H9 (cell line): ENCODE results near the gene TLK2. TPM values are rescaled to one million over a fixed set of nuclear protein-coding genes. Genes with fewer than 3 reads are reported as not detected.
"Not testable (repeated sequence)": the region's sequence is repeated elsewhere in the genome, so short reads cannot be mapped to it uniquely, and the experiment has no call there.

Experiments
- DNase-seq: peaks from one replicate; pipeline ENCODE4 v3.0.0-alpha.2; 2017
- H2AFZ ChIP-seq: one replicate; pipeline ENCODE4 v1.6.1; 2013; ENCODE audit warnings: mild to moderate bottlenecking, low read length, control low read depth, moderate library complexity
- H2AK5ac ChIP-seq: 2 replicates; pipeline ENCODE4 v1.6.1; 2013; ENCODE audit warnings: low read length, control low read depth, mixed read lengths; ENCODE audit not compliant: insufficient read length
- H2BK120ac ChIP-seq: one replicate; pipeline ENCODE4 v1.6.1; 2013; ENCODE audit warnings: low read depth, mild to moderate bottlenecking, low read length, control low read depth, inconsistent platforms; ENCODE audit not compliant: poor library complexity, severe bottlenecking
- H2BK12ac ChIP-seq: 2 replicates; pipeline ENCODE4 v1.6.1; 2013; ENCODE audit warnings: low read length, control low read depth, mixed read lengths, low read depth; ENCODE audit not compliant: insufficient read length
- H2BK15ac ChIP-seq: 2 replicates; pipeline ENCODE4 v1.6.1; 2013; ENCODE audit warnings: low read depth, low read length, control low read depth
- H2BK20ac ChIP-seq: one replicate; pipeline ENCODE4 v1.6.1; 2013; ENCODE audit warnings: low read depth, mild to moderate bottlenecking, low read length, control low read depth, inconsistent platforms; ENCODE audit not compliant: poor library complexity, severe bottlenecking
- H2BK5ac ChIP-seq: 2 replicates; pipeline ENCODE4 v1.6.1; 2013; ENCODE audit warnings: low read length, control low read depth, mixed read lengths; ENCODE audit not compliant: insufficient read length
- H3K14ac ChIP-seq: 2 replicates; pipeline ENCODE4 v1.6.1; 2013; ENCODE audit warnings: low read length, control low read depth; ENCODE audit not compliant: insufficient read depth
- H3K18ac ChIP-seq: 2 replicates; pipeline ENCODE4 v1.6.1; 2013; ENCODE audit warnings: low read depth, mild to moderate bottlenecking, mixed read lengths, low read length, control low read depth; ENCODE audit not compliant: insufficient read length
- H3K23ac ChIP-seq: 2 replicates; pipeline ENCODE4 v1.6.1; 2013; ENCODE audit warnings: low read length, control low read depth, mixed read lengths, low read depth; ENCODE audit not compliant: insufficient read length
- H3K23me2 ChIP-seq: 2 replicates; pipeline ENCODE4 v1.6.1; 2013; ENCODE audit warnings: low read depth, mild to moderate bottlenecking, mixed read lengths, low read length, control low read depth; ENCODE audit not compliant: insufficient read length, poor library complexity, severe bottlenecking
- H3K27ac ChIP-seq: 2 replicates; pipeline ENCODE4 v1.5.1; 2013; ENCODE audit warnings: low read length, control low read depth, mixed read lengths, low read depth; ENCODE audit not compliant: insufficient read length
- H3K27me3 ChIP-seq: 2 replicates; pipeline ENCODE4 v1.6.1; 2013; ENCODE audit warnings: low read length, control low read depth, inconsistent platforms; ENCODE audit not compliant: insufficient read depth
- H3K4ac ChIP-seq: 2 replicates; pipeline ENCODE4 v1.6.1; 2013; ENCODE audit warnings: low read depth, mild to moderate bottlenecking, control low read depth, inconsistent platforms, low read length, moderate library complexity
- H3K4me1 ChIP-seq: 2 replicates; pipeline ENCODE4 v1.6.1; 2013; ENCODE audit warnings: low read length, control low read depth, inconsistent platforms; ENCODE audit not compliant: insufficient read depth
- H3K4me2 ChIP-seq: 2 replicates; pipeline ENCODE4 v1.6.1; 2013; ENCODE audit warnings: low read length, control low read depth, mixed read lengths; ENCODE audit not compliant: insufficient read length, insufficient read depth
- H3K56ac ChIP-seq: 2 replicates; pipeline ENCODE4 v1.6.1; 2013; ENCODE audit warnings: low read depth, mild to moderate bottlenecking, mixed read lengths, low read length, control low read depth; ENCODE audit not compliant: insufficient read length
- H3K79me1 ChIP-seq: 2 replicates; pipeline ENCODE4 v1.6.1; 2013; ENCODE audit warnings: low read depth, mild to moderate bottlenecking, moderate library complexity, low read length, control low read depth, inconsistent platforms; ENCODE audit not compliant: insufficient read depth, poor library complexity, severe bottlenecking
- H3K79me2 ChIP-seq: 2 replicates; pipeline ENCODE4 v1.6.1; 2013; ENCODE audit warnings: low read length, control low read depth, inconsistent platforms; ENCODE audit not compliant: insufficient read depth
- H3K9ac ChIP-seq: 2 replicates; pipeline ENCODE4 v1.6.1; 2013; ENCODE audit warnings: low read length, control low read depth, mixed read lengths; ENCODE audit not compliant: insufficient read length; ENCODE audit errors: extremely low read depth
- H3K9me3 ChIP-seq: one replicate; pipeline ENCODE4 v1.6.1; 2013; ENCODE audit warnings: low read depth, low read length, inconsistent platforms; ENCODE audit not compliant: control insufficient read depth
- H3T11ph ChIP-seq: one replicate; pipeline ENCODE4 v1.6.1; 2013; ENCODE audit warnings: mild to moderate bottlenecking, low read length, control low read depth, inconsistent platforms
- H4K20me1 ChIP-seq: one replicate; pipeline ENCODE4 v1.6.1; 2013; ENCODE audit not compliant: control insufficient read depth, insufficient read length, insufficient read depth
- H4K5ac ChIP-seq: 2 replicates; pipeline ENCODE4 v1.6.1; 2013; ENCODE audit warnings: low read depth, mild to moderate bottlenecking, mixed read lengths, low read length, control low read depth; ENCODE audit not compliant: insufficient read length
- H4K8ac ChIP-seq: replicated peaks from 2 replicates; pipeline ENCODE4 v1.6.1; 2013; ENCODE audit warnings: low read length, control low read depth, mixed read lengths, low read depth; ENCODE audit not compliant: insufficient read length
- H4K91ac ChIP-seq: 2 replicates; pipeline ENCODE4 v1.6.1; 2013; ENCODE audit warnings: low read depth, mild to moderate bottlenecking, moderate library complexity, mixed read lengths, low read length, control low read depth; ENCODE audit not compliant: insufficient read length
- H3K27ac Mint-ChIP-seq, 3 experiments: 2 replicates in 2 of 3; 3 replicates in 1 of 3; pipeline ENCODE4 v1.8.0; 2020 to 2021; ENCODE audit warnings: mixed read lengths in 3 of 3, mild to moderate bottlenecking in 1 of 3, moderate library complexity in 1 of 3
- H3K27me3 Mint-ChIP-seq: 2 replicates; pipeline ENCODE4 v1.8.0; 2021; ENCODE audit warnings: low read depth, mild to moderate bottlenecking, moderate library complexity, mixed read lengths
- H3K36me3 Mint-ChIP-seq, 3 experiments: 2 replicates in 2 of 3; 3 replicates in 1 of 3; pipeline ENCODE4 v1.8.0; 2020 to 2021; ENCODE audit warnings: low read depth in 3 of 3, mixed read lengths in 3 of 3; ENCODE audit not compliant: insufficient read depth in 1 of 3
- H3K4me1 Mint-ChIP-seq, 2 experiments: 2 replicates each; pipeline ENCODE4 v1.8.0; 2020; ENCODE audit warnings: mixed read lengths in 2 of 2
- H3K4me3 Mint-ChIP-seq, 2 experiments: 2 replicates in 1 of 2; 3 replicates in 1 of 2; pipeline ENCODE4 v1.8.0; 2020 to 2021; ENCODE audit warnings: mild to moderate bottlenecking in 2 of 2, mixed read lengths in 2 of 2, moderate library complexity in 1 of 2
- H3K9me3 Mint-ChIP-seq, 2 experiments: 2 replicates in 1 of 2; 3 replicates in 1 of 2; pipeline ENCODE4 v1.8.0; 2020; ENCODE audit warnings: mild to moderate bottlenecking in 2 of 2, mixed read lengths in 2 of 2, moderate library complexity in 1 of 2
- WGBS: extraction: QIAGEN DNeasy Blood & Tissue Kit; methylation state at CpG from one replicate; pipeline ENCODE4 v1.1.7; 2013; ENCODE audit warnings: missing lambda C conversion rate, low lambda C conversion rate, mixed read lengths; ENCODE audit not compliant: insufficient read length; ENCODE audit errors: extremely low coverage; 5-methylcytosine and 5-hydroxymethylcytosine counted together
- total RNA-seq: library from RNA; stranded (reverse); gene quantifications from 2 replicates; pipeline ENCODE4 v1.2.1, GENCODE V29; 2021

TLK2 gene
- total RNA-seq, 1 experiment from 2014 or later, result 63.7 TPM

DNA sequence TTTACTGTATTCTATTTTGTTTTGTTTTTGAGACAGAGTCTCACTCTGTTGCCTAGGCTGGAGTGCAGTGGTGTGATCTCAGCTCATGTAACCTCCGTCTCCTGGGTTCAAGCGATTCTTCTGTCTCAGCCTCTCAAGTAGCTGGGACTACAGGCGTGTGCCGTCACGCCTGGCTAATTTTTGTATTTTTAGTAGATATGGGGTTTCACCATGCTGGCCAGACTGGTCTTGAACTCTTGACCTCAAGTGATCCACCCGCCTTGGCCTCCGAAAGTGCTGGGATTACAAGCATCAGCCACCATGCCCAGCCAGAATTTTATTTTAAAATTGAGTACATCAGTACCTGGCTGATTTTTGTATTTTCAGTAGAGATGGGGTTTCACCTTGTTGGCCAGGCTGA, 15.4 kb downstream of the TLK2 start:
- peaks cover 2 to 16% (median 8%) of the 10 kb centered on the region in 3 experiments; a peak in 4 of 7 replicates for H3K36me3 Mint-ChIP-seq
- H2AK5ac ChIP-seq, H3K9ac ChIP-seq, DNase-seq, H3K4me1 ChIP-seq, H3K79me1 ChIP-seq, H3K27me3 ChIP-seq, H3K4me2 ChIP-seq, H4K5ac ChIP-seq, H4K8ac ChIP-seq, H2BK5ac ChIP-seq, H2BK120ac ChIP-seq, H2BK15ac ChIP-seq, H3K18ac ChIP-seq, H3K4me1 Mint-ChIP-seq, H3K79me2 ChIP-seq, H3K23me2 ChIP-seq, H3K14ac ChIP-seq, H3K4ac ChIP-seq, H2AFZ ChIP-seq, H3K27ac Mint-ChIP-seq, H3T11ph ChIP-seq, H4K91ac ChIP-seq, H3K27ac ChIP-seq, H2BK12ac ChIP-seq, H4K20me1 ChIP-seq, H3K56ac ChIP-seq, H2BK20ac ChIP-seq, H3K4me3 Mint-ChIP-seq, H3K9me3 ChIP-seq, H3K23ac ChIP-seq, H3K27me3 Mint-ChIP-seq, H3K9me3 Mint-ChIP-seq: not testable (repeated sequence)
- WGBS, result no CpG with 5 or more reads among the region's 7 CpGs

DNA sequence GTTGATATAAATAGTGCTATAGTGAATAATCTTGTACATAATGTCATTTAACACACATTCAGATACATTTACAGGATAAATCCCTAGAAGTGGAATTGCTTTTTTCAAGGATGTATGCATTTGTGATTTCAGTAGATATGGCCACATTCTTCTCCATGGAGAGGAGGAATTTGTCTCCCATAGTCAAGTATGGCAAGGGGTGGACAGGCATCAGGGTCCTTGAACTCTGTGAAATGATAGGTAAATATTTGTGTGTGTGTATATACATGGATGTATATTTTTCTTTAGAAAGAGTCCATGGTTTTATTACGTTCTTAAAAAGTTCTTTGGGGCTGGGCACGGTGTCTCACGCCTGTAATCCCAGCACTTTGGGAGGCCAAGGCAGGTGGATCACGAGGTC, 17.7 kb downstream of the TLK2 start:
- not testable (repeated sequence) for H3K79me1 ChIP-seq, H3K9ac ChIP-seq, H3T11ph ChIP-seq, H3K23ac ChIP-seq, H3K4me1 ChIP-seq, H2BK5ac ChIP-seq, H3K4me1 Mint-ChIP-seq, H3K18ac ChIP-seq, H3K27ac ChIP-seq, H3K79me2 ChIP-seq, H3K4ac ChIP-seq, H2BK15ac ChIP-seq, H2AK5ac ChIP-seq, H3K27me3 ChIP-seq, H2AFZ ChIP-seq, H4K91ac ChIP-seq, H2BK20ac ChIP-seq, H2BK12ac ChIP-seq, DNase-seq, H4K8ac ChIP-seq, H3K4me3 Mint-ChIP-seq, H3K9me3 Mint-ChIP-seq, H3K27ac Mint-ChIP-seq, H3K27me3 Mint-ChIP-seq, H2BK120ac ChIP-seq, H3K23me2 ChIP-seq, H4K5ac ChIP-seq, H3K14ac ChIP-seq, H3K9me3 ChIP-seq, H3K56ac ChIP-seq, H4K20me1 ChIP-seq, H3K4me2 ChIP-seq
- peaks cover 0 to 13% (median 5%) of the 10 kb centered on the region in 3 experiments; a peak in 5 of 7 replicates for H3K36me3 Mint-ChIP-seq
- WGBS, result no CpG with 5 or more reads among the region's 4 CpGs
